Measurements from ENCODE around the gene ETV6.

ETV6 gene

GRCh38 chr12:11865824-11866223 is 216.3 kb downstream of the ETV6 start:
- no peak for DNase-seq

GRCh38 chr12:11868027-11868426 is 218.6 kb downstream of the ETV6 start:
- no peak for DNase-seq

- DNase-seq, result no peak
These were observed 219.9 kb downstream of the ETV6 start for GRCh38 chr12:11869406-11869805.

GRCh38 chr12:11870041-11870451 is 220.6 kb downstream of the ETV6 start:
- DNase-seq, result no peak

GRCh38 chr12:11872055-11872454 is 222.6 kb downstream of the ETV6 start:
- no peak for DNase-seq

GRCh38 chr12:11875414-11875935 is 226.0 kb downstream of the ETV6 start:
- DNase-seq, result no peak

- no peak for DNase-seq
These were observed 226.8 kb downstream of the ETV6 start for GRCh38 chr12:11876307-11876706.

GRCh38 chr12:11877102-11877826 is 227.8 kb downstream of the ETV6 start:
- no peak for DNase-seq

GRCh38 chr12:11877869-11878780 is 228.7 kb downstream of the ETV6 start:
- DNase-seq, result peak; percentile 58 to 62

GRCh38 chr12:11879306-11879705 is 229.8 kb downstream of the ETV6 start:
- DNase-seq, result peak in 1 of 2 donors; percentile 28

GRCh38 chr12:11880381-11880780 is 230.9 kb downstream of the ETV6 start:
- peak; percentile 62 to 69 for DNase-seq

GRCh38 chr12:11881835-11882234 is 232.4 kb downstream of the ETV6 start:
- no peak for DNase-seq

- DNase-seq, result no peak
These were observed 233.0 kb downstream of the ETV6 start for GRCh38 chr12:11882301-11883019.

GRCh38 chr12:11884116-11884515 is 234.6 kb downstream of the ETV6 start:
- DNase-seq, result peak; percentile 39 to 47

- DNase-seq, result peak; percentile 86 to 92
These were observed 235.2 kb downstream of the ETV6 start for GRCh38 chr12:11884706-11885105.

- peak; percentile 77 to 94 for DNase-seq
These were observed 236.0 kb downstream of the ETV6 start for GRCh38 chr12:11885261-11886038.

- DNase-seq, result no peak
These were observed 236.9 kb downstream of the ETV6 start for GRCh38 chr12:11886339-11886738.

- no peak for DNase-seq
These were observed 238.6 kb downstream of the ETV6 start for GRCh38 chr12:11888029-11888428.

GRCh38 chr12:11891346-11891745 is 241.9 kb downstream of the ETV6 start:
- peak; percentile 26 to 28 for DNase-seq

- no peak for DNase-seq
These were observed 242.4 kb downstream of the ETV6 start for GRCh38 chr12:11891754-11892386.

- no peak for DNase-seq
These were observed 244.5 kb downstream of the ETV6 start for GRCh38 chr12:11893998-11894397.

- DNase-seq, result no peak
These were observed 245.4 kb downstream of the ETV6 start for GRCh38 chr12:11894890-11895289.

Data from inflammatory macrophage treated with lipopolysaccharide for 1 hour (primary cell).